Neural progenitor cell (in vitro differentiated cells): ENCODE measurements around the gene ALK.

Source experiments
- CTCF ChIP-seq: fragments of 200-600 bp; sonication (generic); IDR thresholded peaks from 2 replicates; pipeline ENCODE4 v1.5.1; 2017; ENCODE audit warnings: antibody characterized with exemption, mild to moderate bottlenecking
- EZH2phosphoT487 ChIP-seq: fragments of 200-600 bp; sonication (generic); IDR thresholded peaks from 2 replicates; pipeline ENCODE4 v1.6.1; 2017; ENCODE audit warnings: antibody characterized with exemption

- no peak for TF ChIP-seq CTCF
- no peak for TF ChIP-seq EZH2phosphoT487
Observed at GRCh38 chr2:29562319-29562718, 359.1 kb downstream of the ALK start.
